Heart right ventricle (tissue), 16 donors: ENCODE data around the gene EIF1AD. TPM values are rescaled to one million over a fixed set of nuclear protein-coding genes. Genes with fewer than 3 reads are reported as not detected.

Experiments used
- ATAC-seq, 8 donors: fragments of 200-7000 bp; cut with Tn5 transposase; one replicate each; pipeline ENCODE4 v1.9.1; 2020; ENCODE audit warnings: mild to moderate bottlenecking in 8 of 8, moderate library complexity in 8 of 8, moderate number of reproducible peaks in 1 of 8
- DNase-seq, 2 donors: peaks; one replicate each; pipeline ENCODE4 v3.0.0-alpha.2; 2020
- H3K27ac ChIP-seq, 10 donors: fragments of 200-600 bp; sonication (generic) in 2 of 10; one replicate each; pipeline versions ENCODE4 v1.5.0 to v1.8.0; 2020 to 2022; ENCODE audit warnings: mild to moderate bottlenecking in 3 of 10
- H3K27me3 ChIP-seq, 7 donors: fragments of 200-600 bp; one replicate each; pipeline ENCODE4 v1.8.0; 2021 to 2022; ENCODE audit warnings: mild to moderate bottlenecking in 2 of 7
- H3K36me3 ChIP-seq, 9 donors: fragments of 200-600 bp; sonication (generic) in 1 of 9; one replicate each; pipeline versions ENCODE4 v1.5.0 to v1.8.0; 2020 to 2022; ENCODE audit warnings: mild to moderate bottlenecking in 2 of 9
- H3K4me1 ChIP-seq, 9 donors: fragments of 200-600 bp; sonication (generic) in 1 of 9; one replicate each; pipeline versions ENCODE4 v1.5.0 to v1.8.0; 2020 to 2022; ENCODE audit warnings: mild to moderate bottlenecking in 4 of 9
- H3K4me3 ChIP-seq, 10 donors: fragments of 200-600 bp; sonication (generic) in 2 of 10; one replicate each; pipeline versions ENCODE4 v1.5.0 to v1.8.0; 2020 to 2022; ENCODE audit warnings: mild to moderate bottlenecking in 7 of 10, moderate library complexity in 2 of 10
- H3K9me3 ChIP-seq, 11 donors: fragments of 200-600 bp in 10 of 11; sonication (generic) in 2 of 11; one replicate each; pipeline versions ENCODE4 v1.5.0 to v1.8.0; 2013 to 2022; ENCODE audit warnings: mild to moderate bottlenecking in 2 of 11, control low read depth in 1 of 11, moderate library complexity in 1 of 11
- CTCF ChIP-seq, 9 donors: fragments of 200-600 bp; sonication (generic) in 2 of 9; IDR thresholded peaks; one replicate each; pipeline versions ENCODE4 v1.5.0 to v1.8.0; 2021 to 2022; ENCODE audit warnings: antibody characterized with exemption in 9 of 9, mild to moderate bottlenecking in 5 of 9, moderate library complexity in 1 of 9
- WGBS, 2 donors: extraction: QIAGEN DNeasy Blood & Tissue Kit; methylation state at CpG; one replicate each; pipeline ENCODE4 v1.1.7; 2013; ENCODE audit warnings: inconsistent platforms in 1 of 2; 5-methylcytosine and 5-hydroxymethylcytosine counted together
- intact Hi-C, 10 donors: fragments of 100-400 bp; cut with DNase I; formaldehyde crosslinking; loops; one replicate each; pipeline versions ENCODE4 v1.11.1 to v1.14.2; 2022
- polyA plus RNA-seq, 2 donors: library from polyadenylated mRNA; stranded (reverse); fragments of 200-250 nt; gene quantifications; one replicate each; pipeline ENCODE4 v1.2.3, GENCODE V29; 2013
- total RNA-seq, 10 donors: library from RNA; stranded (reverse); fragmentation: NEBNext Ultra II Directional in 3 of 10; extraction: Animal tissue kit (Norgen Biotek cat#: 25700) in 3 of 10; gene quantifications; one replicate each; pipeline versions ENCODE4 v1.2.1 to v1.2.4, GENCODE V29; 2021 to 2023
- donor health status: Arrhythmogenic right ventricular cardiomyopathy.
- donor health status: ischemic (EF 13 %, LVEDD 7.1; RV severe dilation, severe dysfunction).
- donor health status: healthy with polysubstance abuse.
- donor health status: DM: no; HTN: yes; CAD: no.
- donor health status: DM: no; HTN: no; CAD: no.
- donor health status: ischemic (EF 25% LVEDD 6.9; RV normal size, moderate dysfunction).
- donor health status: ischemic (EF 25% LVEDD 5.7; RV mildly dilated, moderate dysfunction).
- donor health status: healthy.
- donor health status: DM: yes; HTN: yes; CAD: no.
- donor health status: Ischemic cardiomyopathy.
- donor health status: ischemic (EF 35%, LVEDD 5.7; RV mildly dilated, moderate dysfunction).
- donor health status: nonischemic (EF 11% LVEDD 7.7; RV severe dilation, severe dysfunction).
- donor health status: DM: yes; HTN: yes; CAD: no.
- donor health status: PGD.
- donor health status: ischemic (EF 29% LVEDD 5.4; RV normal size, mild dysfunction).
- donor health status: nonischemic (EF 23%, LVEDD 6.1; RV moderate dilation, normal function).

EIF1AD gene
- total and polyA plus RNA-seq, 12 donors: 15.1 to 30.0 (median 19.7) TPM

DNA sequence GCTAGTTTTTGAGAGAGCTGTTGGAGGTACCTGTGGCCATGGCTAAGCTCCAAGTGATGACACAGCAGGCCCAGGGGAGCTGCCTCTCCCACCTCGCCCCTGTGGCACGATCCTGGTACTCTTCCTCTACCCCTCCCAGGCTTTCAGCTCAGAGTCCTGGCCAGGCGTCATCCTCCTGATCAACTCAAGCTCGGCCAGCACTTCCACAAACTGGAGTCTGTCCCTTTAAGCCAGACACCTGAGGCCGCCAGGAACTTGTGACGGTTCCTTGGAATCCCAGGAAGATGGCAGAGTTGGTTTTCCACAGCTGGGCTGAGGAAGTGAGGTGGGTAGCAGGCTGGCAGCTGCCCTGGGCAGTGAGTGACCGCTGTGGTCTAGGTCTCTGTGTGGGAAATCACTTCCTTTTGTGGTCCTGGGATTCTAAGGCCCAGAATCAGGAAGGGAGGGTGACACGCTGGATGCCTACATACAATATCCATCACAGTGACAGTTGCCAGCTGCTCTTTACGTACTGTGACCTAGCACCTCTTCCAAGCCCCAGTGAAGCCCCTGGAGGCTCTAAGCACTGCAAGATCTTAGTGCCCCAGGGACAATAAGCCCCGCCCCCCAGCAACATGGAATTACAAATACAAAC is 6.6 kb upstream of the EIF1AD start:
- intact Hi-C loops: no loop called here
- no peak for TF ChIP-seq CTCF (IDR thresholded peaks at IDR 0.05)
- Histone ChIP-seq H3K27me3 (peaks cover 8 to 34% (median 21%) of the 10 kb centered on the region in 7 donors), H3K9me3 (no peaks in the 10 kb centered on the region), H3K36me3 (peaks cover 0 to 33% (median 12%) of the 10 kb centered on the region in 9 donors), H3K27ac (no peak overlapping the region), H3K4me3 (no peak overlapping the region), H3K4me1 (peaks cover 0 to 23% (median 5%) of the 10 kb centered on the region in 9 donors)
- WGBS, 2 donors: 52 to 59% methylated on average over 10 of the region's 10 CpGs
- DNase-seq (no peak), ATAC-seq (no peak)

- ATAC-seq: no peak
- TF ChIP-seq CTCF (IDR thresholded peaks at IDR 0.05): no peak
- WGBS, 2 donors: 64 to 85% methylated on average over 2 of the region's 2 CpGs
- intact Hi-C loops: no loop called here
- Histone ChIP-seq H3K27me3 (peaks cover 8 to 29% (median 17%) of the 10 kb centered on the region in 7 donors), H3K4me3 (no peak overlapping the region), H3K4me1 (peaks cover 3 to 28% (median 10%) of the 10 kb centered on the region in 9 donors), H3K36me3 (peaks cover 0 to 35% (median 12%) of the 10 kb centered on the region in 9 donors), H3K9me3 (no peaks in the 10 kb centered on the region), H3K27ac (no peak overlapping the region)
- no peak for DNase-seq
Measured at GRCh38 chr11:66008095-66008467, 6.1 kb upstream of the EIF1AD start.

DNA sequence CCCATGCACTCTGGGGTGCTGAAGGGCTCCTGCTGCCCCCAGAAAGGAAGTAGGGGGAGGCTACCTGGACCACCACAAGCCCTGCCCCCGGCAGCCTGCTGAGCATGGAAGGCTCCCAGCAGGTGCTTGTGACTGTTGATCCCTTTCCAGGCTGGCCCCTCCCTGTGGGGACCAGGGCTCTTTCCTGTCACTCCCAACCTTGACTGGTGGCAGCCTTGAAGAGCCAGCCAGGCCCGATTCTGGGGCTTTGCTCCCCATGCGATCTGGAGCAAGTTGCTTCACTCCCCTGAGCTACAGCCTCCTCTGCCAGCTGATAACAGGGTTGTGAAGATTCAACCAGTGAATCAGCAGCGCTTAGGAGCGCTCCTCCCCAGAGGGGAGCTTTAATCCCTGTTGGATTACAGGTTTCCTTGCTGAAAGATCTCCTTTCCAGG is 5.3 kb upstream of the EIF1AD start:
- Histone ChIP-seq H3K4me1 (peaks cover 4 to 30% (median 13%) of the 10 kb centered on the region in 9 donors), H3K9me3 (no peaks in the 10 kb centered on the region), H3K27me3 (peaks cover 6 to 22% (median 10%) of the 10 kb centered on the region in 7 donors), H3K36me3 (peaks cover 0 to 35% (median 12%) of the 10 kb centered on the region in 9 donors), H3K27ac (no peak overlapping the region), H3K4me3 (no peak overlapping the region)
- no peak for ATAC-seq
- no peak for TF ChIP-seq CTCF (IDR thresholded peaks at IDR 0.05)
- 35 to 36% methylated on average over 5 of the region's 5 CpGs for WGBS, 2 donors
- intact Hi-C loops: no loop called here
- DNase-seq: no peak

- 74 to 88% methylated on average over 4 of the region's 4 CpGs for WGBS, 2 donors
- Histone ChIP-seq H3K27ac (no peak overlapping the region), H3K36me3 (peaks cover 0 to 35% (median 12%) of the 10 kb centered on the region in 9 donors)
Measured at GRCh38 chr11:66006891-66007176, 4.9 kb upstream of the EIF1AD start.

More at GRCh38 chr11:66006891-66007176, 4.9 kb upstream of the EIF1AD start:
- Histone ChIP-seq H3K4me1 (peaks cover 4 to 26% (median 11%) of the 10 kb centered on the region in 9 donors), H3K27me3 (peaks cover 2 to 18% (median 6%) of the 10 kb centered on the region in 7 donors), H3K9me3 (no peaks in the 10 kb centered on the region), H3K4me3 (no peak overlapping the region)
- ATAC-seq (no peak), DNase-seq (no peak)
- TF ChIP-seq CTCF (IDR thresholded peaks at IDR 0.05): no peak
- intact Hi-C loops: no loop called here
